ENCODE data around the gene RASGRF2. TPM values are rescaled to one million over a fixed set of nuclear protein-coding genes. Genes with fewer than 3 reads are reported as not detected.

RASGRF2 gene
- total RNA-seq, 5 donors from 2014 or later (not counting 1 experiment from before 2014, with no cell fraction given): 25.2 to 53.0 (median 27.0) TPM

DNA sequence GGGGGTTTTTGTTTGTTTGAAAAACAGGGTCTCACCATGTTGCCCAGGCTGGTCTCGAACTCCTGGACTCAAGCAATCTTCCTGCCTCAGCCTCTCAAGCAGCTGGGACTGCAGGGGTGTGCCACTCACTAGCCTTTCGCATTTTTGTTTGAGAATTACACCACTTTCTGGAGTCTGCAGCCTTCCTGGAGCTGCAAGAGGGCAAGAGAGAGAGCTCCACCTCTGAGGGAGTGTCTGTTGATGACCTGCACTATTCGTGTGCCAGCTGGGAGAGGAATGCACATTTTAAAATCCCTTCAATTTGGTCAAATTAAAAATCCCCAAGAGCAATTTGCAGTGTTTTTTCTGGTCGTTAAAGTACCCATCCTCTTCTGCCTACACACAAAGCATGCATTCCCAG lies 267.9 kb downstream of the RASGRF2 start:
- H3K27ac Mint-ChIP-seq: no peak overlapping the region
- ChIA-PET POLR2A (no interaction called here), CTCF (interaction anchor here in 1 of 2 donors (0.5 kb wide), 1 partner anchor 33 kb away, joined by 3 read pairs; no protein-coding TSS in a partner anchor)
- no peaks in the 10 kb centered on the region for H3K9me3 Mint-ChIP-seq
- Histone ChIP-seq H3K27me3 (replicated peaks in 1 of 2; ENCODE audit: control insufficient read depth in 2 of 2, extremely low read depth in 1 of 2, insufficient read depth in 2 of 2, low read length in 1 of 2) (no peaks in the 10 kb centered on the region), H3K4me3 (ENCODE audit: control insufficient read depth in 1 of 2, extremely low read depth in 1 of 2, low read length in 1 of 2) (no peak overlapping the region), H3K9me3 (no peaks in the 10 kb centered on the region), H3K4me1 (ENCODE audit: control insufficient read depth in 1 of 2, extremely low read depth in 1 of 2, insufficient read depth in 2 of 2, low read length in 2 of 2) (peaks cover 0 to 5% of the 10 kb centered on the region in 2 experiments), H3K36me3 (ENCODE audit: control insufficient read depth in 2 of 2, extremely low read depth in 1 of 2, insufficient read depth in 1 of 2, low read length in 1 of 2) (peaks cover 6% of the 10 kb centered on the region in 2 donors), H3K27ac (ENCODE audit: low read length) (no peak overlapping the region)
- peaks cover 2 to 4% (median 2%) of the 10 kb centered on the region in 3 donors for H3K4me1 Mint-ChIP-seq
- no peak for DNase-seq
- H3K36me3 Mint-ChIP-seq: peaks cover 22% of the 10 kb centered on the region
- no peaks in the 10 kb centered on the region for H3K27me3 Mint-ChIP-seq
- WGBS (ENCODE audit: insufficient coverage): 93% methylated on average over 3 of the region's 4 CpGs
- H3K4me3 Mint-ChIP-seq: no peak overlapping the region
- ATAC-seq (replicated peaks in 1 of 4): no peak

DNA sequence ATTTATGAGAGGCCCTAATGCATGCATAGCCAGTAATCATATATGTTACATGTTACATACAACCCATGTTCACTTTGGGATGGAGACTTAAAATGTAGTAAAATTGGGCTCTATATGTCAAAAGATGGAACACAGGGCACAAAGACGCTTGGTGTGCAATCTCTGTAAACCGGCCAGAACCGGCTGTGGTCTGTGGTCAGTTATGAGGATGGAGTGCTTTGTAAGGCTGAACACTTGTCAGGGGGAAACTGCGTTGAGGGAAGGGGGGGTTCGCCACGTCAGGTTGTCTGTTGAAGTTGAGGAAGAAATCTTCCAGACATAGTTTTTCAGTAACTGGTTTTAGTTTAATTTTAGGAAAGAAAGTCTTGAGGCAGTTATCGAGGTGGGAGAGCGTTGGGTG lies 270.3 kb downstream of the RASGRF2 start:
- no peaks in the 10 kb centered on the region for H3K27me3 ChIP-seq (replicated peaks in 1 of 2; ENCODE audit: control insufficient read depth in 2 of 2, extremely low read depth in 1 of 2, insufficient read depth in 2 of 2, low read length in 1 of 2)
- H3K4me3 ChIP-seq (ENCODE audit: control insufficient read depth in 1 of 2, extremely low read depth in 1 of 2, low read length in 1 of 2): no peak overlapping the region
- ATAC-seq (replicated peaks in 1 of 4) (no peak), DNase-seq (no peak)
- Mint-ChIP-seq H3K27me3 (no peaks in the 10 kb centered on the region), H3K9me3 (no peaks in the 10 kb centered on the region), H3K27ac (no peak overlapping the region), H3K4me3 (no peak overlapping the region), H3K36me3 (peaks cover 14% of the 10 kb centered on the region), H3K4me1 (peaks cover 17 to 22% (median 20%) of the 10 kb centered on the region in 3 donors)
- H3K4me1 ChIP-seq (ENCODE audit: control insufficient read depth in 1 of 2, extremely low read depth in 1 of 2, insufficient read depth in 2 of 2, low read length in 2 of 2): peaks cover 6 to 21% of the 10 kb centered on the region in 2 experiments
- peaks cover 0 to 6% of the 10 kb centered on the region in 2 donors for H3K36me3 ChIP-seq (ENCODE audit: control insufficient read depth in 2 of 2, extremely low read depth in 1 of 2, insufficient read depth in 1 of 2, low read length in 1 of 2)
- WGBS (ENCODE audit: insufficient coverage): 73% methylated on average over 7 of the region's 8 CpGs
- ChIA-PET POLR2A (no interaction called here), CTCF (interaction anchor here in 1 of 2 donors (0.6 kb wide), 1 partner anchor 49 kb away, joined by 5 read pairs; no protein-coding TSS in a partner anchor)
- H3K9me3 ChIP-seq: no peaks in the 10 kb centered on the region
- no peak overlapping the region for H3K27ac ChIP-seq (ENCODE audit: low read length)

- ChIA-PET CTCF (no interaction called here), POLR2A (no interaction called here)
- no peak overlapping the region for H3K27ac Mint-ChIP-seq
- Histone ChIP-seq H3K36me3 (ENCODE audit: control insufficient read depth in 2 of 2, extremely low read depth in 1 of 2, insufficient read depth in 1 of 2, low read length in 1 of 2) (no peaks in the 10 kb centered on the region), H3K9me3 (no peaks in the 10 kb centered on the region), H3K4me3 (ENCODE audit: control insufficient read depth in 1 of 2, extremely low read depth in 1 of 2, low read length in 1 of 2) (no peak overlapping the region), H3K27ac (ENCODE audit: low read length) (no peak overlapping the region), H3K27me3 (replicated peaks in 1 of 2; ENCODE audit: control insufficient read depth in 2 of 2, extremely low read depth in 1 of 2, insufficient read depth in 2 of 2, low read length in 1 of 2) (no peaks in the 10 kb centered on the region), H3K4me1 (ENCODE audit: control insufficient read depth in 1 of 2, extremely low read depth in 1 of 2, insufficient read depth in 2 of 2, low read length in 2 of 2) (peaks cover 6 to 21% of the 10 kb centered on the region in 2 experiments)
- ATAC-seq (replicated peaks in 1 of 4): peak in 1 of 4 experiments; percentile 17
- peaks cover 17 to 23% (median 20%) of the 10 kb centered on the region in 3 donors for H3K4me1 Mint-ChIP-seq
- 96% methylated on average over 9 of the region's 12 CpGs for WGBS (ENCODE audit: insufficient coverage)
- H3K36me3 Mint-ChIP-seq: peaks cover 4% of the 10 kb centered on the region
- H3K4me3 Mint-ChIP-seq: peak overlapping the region in 1 of 3 donors; percentile 40
- DNase-seq: no peak
- no peaks in the 10 kb centered on the region for H3K27me3 Mint-ChIP-seq
- H3K9me3 Mint-ChIP-seq: peaks cover 0 to 5% (median 0%) of the 10 kb centered on the region in 3 donors
Measured at GRCh38 chr5:81232464-81233079, 272.4 kb downstream of the RASGRF2 start.

GRCh38 chr5:81233080-81233634 lies 273.0 kb downstream of the RASGRF2 start, which contains the start of gene CKMT2:
TSS of gene CKMT2 (plus strand) at chr5:81233322. CDS start at chr5:81251133, 17,811 bp downstream.
- no peak within 1 kb of the TSS for H3K4me3 ChIP-seq (ENCODE audit: control insufficient read depth in 1 of 2, extremely low read depth in 1 of 2, low read length in 1 of 2)
- H3K27ac Mint-ChIP-seq: no peak within 1 kb of the TSS
- ATAC-seq (replicated peaks in 1 of 4) (peak in 2 of 4 experiments; percentile 26 to 40), DNase-seq (no peak)
- POLR2A ChIA-PET: no interaction called here
- CTCF ChIA-PET: interaction anchor here in 1 of 2 donors (0.7 kb wide), 1 partner anchor 348 kb away, joined by 9 read pairs; no protein-coding TSS in a partner anchor
- no peaks in the 10 kb centered on the region for H3K36me3 ChIP-seq (ENCODE audit: control insufficient read depth in 2 of 2, extremely low read depth in 1 of 2, insufficient read depth in 1 of 2, low read length in 1 of 2)
- no peaks in the 10 kb centered on the region for H3K9me3 ChIP-seq
- H3K4me3 Mint-ChIP-seq: peak within 1 kb of the TSS in 1 of 3 donors; percentile 40
- no peaks in the 10 kb centered on the region for H3K27me3 ChIP-seq (replicated peaks in 1 of 2; ENCODE audit: control insufficient read depth in 2 of 2, extremely low read depth in 1 of 2, insufficient read depth in 2 of 2, low read length in 1 of 2)
- H3K9me3 Mint-ChIP-seq: peaks cover 0 to 5% (median 0%) of the 10 kb centered on the region in 3 donors
- 53% methylated on average over 18 of the region's 28 CpGs for WGBS (ENCODE audit: insufficient coverage)
- peaks cover 6 to 21% of the 10 kb centered on the region in 2 experiments for H3K4me1 ChIP-seq (ENCODE audit: control insufficient read depth in 1 of 2, extremely low read depth in 1 of 2, insufficient read depth in 2 of 2, low read length in 2 of 2)
- no peaks in the 10 kb centered on the region for H3K27me3 Mint-ChIP-seq
- H3K27ac ChIP-seq (ENCODE audit: low read length): no peak within 1 kb of the TSS
- peaks cover 17 to 23% (median 20%) of the 10 kb centered on the region in 3 donors for H3K4me1 Mint-ChIP-seq
- H3K36me3 Mint-ChIP-seq: peaks cover 4% of the 10 kb centered on the region

- Histone ChIP-seq H3K27ac (ENCODE audit: low read length) (no peak overlapping the region), H3K36me3 (ENCODE audit: control insufficient read depth in 2 of 2, extremely low read depth in 1 of 2, insufficient read depth in 1 of 2, low read length in 1 of 2) (no peaks in the 10 kb centered on the region), H3K4me1 (ENCODE audit: control insufficient read depth in 1 of 2, extremely low read depth in 1 of 2, insufficient read depth in 2 of 2, low read length in 2 of 2) (peaks cover 6 to 21% of the 10 kb centered on the region in 2 experiments), H3K9me3 (no peaks in the 10 kb centered on the region), H3K4me3 (ENCODE audit: control insufficient read depth in 1 of 2, extremely low read depth in 1 of 2, low read length in 1 of 2) (no peak overlapping the region), H3K27me3 (replicated peaks in 1 of 2; ENCODE audit: control insufficient read depth in 2 of 2, extremely low read depth in 1 of 2, insufficient read depth in 2 of 2, low read length in 1 of 2) (no peaks in the 10 kb centered on the region)
- Mint-ChIP-seq H3K36me3 (peaks cover 4% of the 10 kb centered on the region), H3K9me3 (peaks cover 0 to 5% (median 0%) of the 10 kb centered on the region in 3 donors), H3K4me3 (no peak overlapping the region), H3K27me3 (no peaks in the 10 kb centered on the region), H3K4me1 (peaks cover 17 to 23% (median 20%) of the 10 kb centered on the region in 3 donors), H3K27ac (peak overlapping the region; percentile 44 to 61)
- ATAC-seq (replicated peaks in 1 of 4): no peak
- CTCF ChIA-PET: interaction anchor here in 1 of 2 donors (0.7 kb wide), 1 partner anchor 1531 kb away, joined by 4 read pairs; no protein-coding TSS in a partner anchor
- 94% methylated on average over 7 of the region's 7 CpGs for WGBS (ENCODE audit: insufficient coverage)
- POLR2A ChIA-PET: no interaction called here
- no peak for DNase-seq
Measured at GRCh38 chr5:81234299-81234698, 274.1 kb downstream of the RASGRF2 start.

GRCh38 chr5:81234801-81235200 lies 274.6 kb downstream of the RASGRF2 start:
- peaks cover 17 to 23% (median 20%) of the 10 kb centered on the region in 3 donors for H3K4me1 Mint-ChIP-seq
- H3K27ac Mint-ChIP-seq: peak overlapping the region; percentile 44 to 61
- no peak overlapping the region for H3K4me3 Mint-ChIP-seq
- Histone ChIP-seq H3K4me3 (ENCODE audit: control insufficient read depth in 1 of 2, extremely low read depth in 1 of 2, low read length in 1 of 2) (no peak overlapping the region), H3K36me3 (ENCODE audit: control insufficient read depth in 2 of 2, extremely low read depth in 1 of 2, insufficient read depth in 1 of 2, low read length in 1 of 2) (no peaks in the 10 kb centered on the region), H3K27me3 (replicated peaks in 1 of 2; ENCODE audit: control insufficient read depth in 2 of 2, extremely low read depth in 1 of 2, insufficient read depth in 2 of 2, low read length in 1 of 2) (no peaks in the 10 kb centered on the region), H3K27ac (ENCODE audit: low read length) (no peak overlapping the region), H3K4me1 (ENCODE audit: control insufficient read depth in 1 of 2, extremely low read depth in 1 of 2, insufficient read depth in 2 of 2, low read length in 2 of 2) (peaks cover 6 to 21% of the 10 kb centered on the region in 2 experiments), H3K9me3 (no peaks in the 10 kb centered on the region)
- peaks cover 4% of the 10 kb centered on the region for H3K36me3 Mint-ChIP-seq
- ChIA-PET CTCF (no interaction called here), POLR2A (no interaction called here)
- H3K9me3 Mint-ChIP-seq: peaks cover 0 to 5% (median 0%) of the 10 kb centered on the region in 3 donors
- no peaks in the 10 kb centered on the region for H3K27me3 Mint-ChIP-seq
- DNase-seq: no peak
- peak in 2 of 4 experiments; percentile 48 to 59 for ATAC-seq (replicated peaks in 1 of 4)
- 79% methylated on average over 1 of the region's 3 CpGs for WGBS (ENCODE audit: insufficient coverage)
